ENCODE results near the gene KLRD1. TPM values are rescaled to one million over a fixed set of nuclear protein-coding genes. Genes with fewer than 3 reads are reported as not detected.

KLRD1 gene
- total RNA-seq, 1 donor from 2014 or later, result 0.65 TPM

GRCh38 chr12:10278104-10278503, 29.6 kb upstream of the KLRD1 start:
- no peak for TF ChIP-seq CTCF (IDR thresholded peaks at IDR 0.05; ENCODE audit: unreplicated experiment)
- H3K4me1 Mint-ChIP-seq, result peaks cover 2% of the 10 kb centered on the region
- DNase-seq (ENCODE audit: low spot score in 2 of 2, unreplicated experiment in 2 of 2), result no peak
- H3K36me3 Mint-ChIP-seq, result peaks cover 1% of the 10 kb centered on the region
- H3K27ac Mint-ChIP-seq, result no peak overlapping the region
- H3K9me3 Mint-ChIP-seq, result peaks cover 10% of the 10 kb centered on the region
- H3K27me3 Mint-ChIP-seq (ENCODE audit: low read depth), result no peaks in the 10 kb centered on the region
- H3K4me3 Mint-ChIP-seq, result no peak overlapping the region

GRCh38 chr12:10279937-10280336, 27.7 kb upstream of the KLRD1 start:
- H3K36me3 Mint-ChIP-seq, result peaks cover 1% of the 10 kb centered on the region
- H3K4me3 Mint-ChIP-seq, result no peak overlapping the region
- no peak overlapping the region for H3K27ac Mint-ChIP-seq
- no peak for DNase-seq (ENCODE audit: low spot score in 2 of 2, unreplicated experiment in 2 of 2)
- peaks cover 7% of the 10 kb centered on the region for H3K9me3 Mint-ChIP-seq
- H3K27me3 Mint-ChIP-seq (ENCODE audit: low read depth), result no peaks in the 10 kb centered on the region
- H3K4me1 Mint-ChIP-seq, result peaks cover 2% of the 10 kb centered on the region
- TF ChIP-seq CTCF (IDR thresholded peaks at IDR 0.05; ENCODE audit: unreplicated experiment), result no peak

- no peak for TF ChIP-seq CTCF (IDR thresholded peaks at IDR 0.05; ENCODE audit: unreplicated experiment)
- H3K27me3 Mint-ChIP-seq (ENCODE audit: low read depth), result no peaks in the 10 kb centered on the region
Observed at GRCh38 chr12:10283027-10283426, 24.6 kb upstream of the KLRD1 start.

GRCh38 chr12:10285919-10286318, 21.8 kb upstream of the KLRD1 start:
- TF ChIP-seq CTCF (IDR thresholded peaks at IDR 0.05; ENCODE audit: unreplicated experiment), result no peak
- no peaks in the 10 kb centered on the region for H3K36me3 Mint-ChIP-seq
- no peak overlapping the region for H3K4me3 Mint-ChIP-seq
- DNase-seq (ENCODE audit: low spot score in 2 of 2, unreplicated experiment in 2 of 2), result no peak
- peaks cover 2% of the 10 kb centered on the region for H3K9me3 Mint-ChIP-seq
- H3K27ac Mint-ChIP-seq, result no peak overlapping the region
- H3K27me3 Mint-ChIP-seq (ENCODE audit: low read depth), result no peaks in the 10 kb centered on the region
- H3K4me1 Mint-ChIP-seq, result no peaks in the 10 kb centered on the region

More at GRCh38 chr12:10283027-10283426, 24.6 kb upstream of the KLRD1 start:
- H3K4me1 Mint-ChIP-seq, result peaks cover 2% of the 10 kb centered on the region
- no peak overlapping the region for H3K27ac Mint-ChIP-seq
- H3K4me3 Mint-ChIP-seq, result no peak overlapping the region
- peaks cover 4% of the 10 kb centered on the region for H3K9me3 Mint-ChIP-seq
- no peaks in the 10 kb centered on the region for H3K36me3 Mint-ChIP-seq
- no peak for DNase-seq (ENCODE audit: low spot score in 2 of 2, unreplicated experiment in 2 of 2)

- no peaks in the 10 kb centered on the region for H3K9me3 Mint-ChIP-seq
- H3K36me3 Mint-ChIP-seq, result no peaks in the 10 kb centered on the region
- no peaks in the 10 kb centered on the region for H3K4me1 Mint-ChIP-seq
- H3K27ac Mint-ChIP-seq, result no peak overlapping the region
- H3K4me3 Mint-ChIP-seq, result no peak overlapping the region
- no peak for TF ChIP-seq CTCF (IDR thresholded peaks at IDR 0.05; ENCODE audit: unreplicated experiment)
- no peak for DNase-seq (ENCODE audit: low spot score in 2 of 2, unreplicated experiment in 2 of 2)
- no peaks in the 10 kb centered on the region for H3K27me3 Mint-ChIP-seq (ENCODE audit: low read depth)
Observed at GRCh38 chr12:10289005-10289754, 18.5 kb upstream of the KLRD1 start.
